B cell (primary cell): ENCODE measurements around the gene VCL. TPM values are rescaled to one million over a fixed set of nuclear protein-coding genes. Genes with fewer than 3 reads are reported as not detected.

ENCODE experiments used
- ATAC-seq: fragments of 200-7000 bp; cut with Tn5 transposase; one replicate; pipeline ENCODE4 v1.10.0; 2021; ENCODE audit warnings: low read depth, mild to moderate bottlenecking, moderate number of reproducible peaks, moderate library complexity
- CTCF ChIA-PET: fragments of 350-600 bp; sonication (Branson Sonifier 250); formaldehyde crosslinking; loops from one replicate; lab custom pipeline; 2021; ENCODE audit warnings: antibody characterized with exemption, inconsistent platforms; lab: Charles Lee
- POLR2A ChIA-PET: fragments of 350-600 bp; sonication (Branson Sonifier 250); formaldehyde crosslinking; loops from one replicate; lab custom pipeline; 2021; ENCODE audit warnings: antibody characterized with exemption; lab: Charles Lee
- DNase-seq: peaks from one replicate; pipeline ENCODE4 v3.0.0; 2013
- H2AFZ ChIP-seq: 2 replicates; pipeline ENCODE4 v1.6.1; 2012; ENCODE audit warnings: mild to moderate bottlenecking, low read depth, low read length; ENCODE audit not compliant: insufficient read depth, poor library complexity, severe bottlenecking
- H3K27ac ChIP-seq, 2 donors: 1 replicate in 1 of 2; 2 replicates in 1 of 2; pipeline ENCODE4 v1.5.1; 2012 to 2013; ENCODE audit warnings: low read length in 2 of 2, mild to moderate bottlenecking in 2 of 2, moderate library complexity in 1 of 2
- H3K27me3 ChIP-seq, 4 experiments: fragments of 200-600 bp in 1 of 4; sonication (generic) in 1 of 4; replicated peaks in 1 of 4; 1 replicate in 2 of 4; 2 replicates in 2 of 4; pipeline versions ENCODE4 v1.6.1 to v1.7.0; 2013 to 2016; ENCODE audit warnings: low read length in 3 of 4, mild to moderate bottlenecking in 2 of 4, mixed read lengths in 1 of 4, moderate library complexity in 1 of 4; ENCODE audit not compliant: insufficient read depth in 4 of 4, control insufficient read depth in 3 of 4; ENCODE audit errors: control extremely low read depth in 1 of 4
- H3K36me3 ChIP-seq, 2 experiments: replicated peaks in 1 of 2; 1 replicate in 1 of 2; 2 replicates in 1 of 2; pipeline versions ENCODE4 v1.6.1 to v1.7.1; 2013; ENCODE audit warnings: low read length in 1 of 2; ENCODE audit not compliant: insufficient read depth in 2 of 2, control insufficient read depth in 1 of 2; ENCODE audit errors: control extremely low read depth in 1 of 2, extremely low read depth in 1 of 2
- H3K4me1 ChIP-seq, 2 donors: fragments of 200-600 bp in 1 of 2; sonication (generic) in 1 of 2; 1 replicate in 1 of 2; 2 replicates in 1 of 2; pipeline versions ENCODE4 v1.5.1 to v1.6.1; 2013 to 2017; ENCODE audit warnings: low read length in 2 of 2; ENCODE audit not compliant: control insufficient read depth in 2 of 2, insufficient read depth in 2 of 2
- H3K4me2 ChIP-seq: replicated peaks from 2 replicates; pipeline ENCODE3; 2012; ENCODE audit warnings: mild to moderate bottlenecking, low read depth, low read length; ENCODE audit not compliant: poor library complexity, severe bottlenecking
- H3K4me3 ChIP-seq, 5 experiments: fragments of 200-600 bp in 1 of 5; sonication (generic) in 1 of 5; 1 replicate in 3 of 5; 2 replicates in 2 of 5; pipeline versions ENCODE4 v1.5.1 to v1.7.0; 2011 to 2016; ENCODE audit warnings: low read length in 4 of 5, mild to moderate bottlenecking in 4 of 5, low read depth in 2 of 5, control low read depth in 1 of 5, moderate library complexity in 1 of 5; ENCODE audit not compliant: insufficient read depth in 1 of 5; ENCODE audit errors: control extremely low read depth in 1 of 5, extremely low read depth in 1 of 5
- H3K79me2 ChIP-seq: fragments of 200-600 bp; sonication (generic); one replicate; pipeline ENCODE4 v1.6.0; 2016; ENCODE audit warnings: low read length; ENCODE audit not compliant: control insufficient read depth, insufficient read depth
- H3K9ac ChIP-seq: fragments of 200-600 bp; sonication (generic); 2 replicates; pipeline ENCODE4 v1.6.1; 2017; ENCODE audit warnings: mild to moderate bottlenecking, low read length, moderate library complexity
- H3K9me3 ChIP-seq, 3 donors: one replicate each; pipeline versions ENCODE4 v1.6.1 to v1.7.1; 2013; ENCODE audit warnings: low read length in 2 of 3; ENCODE audit not compliant: control insufficient read depth in 2 of 3, insufficient read depth in 1 of 3; ENCODE audit errors: control extremely low read depth in 1 of 3
- H4K20me1 ChIP-seq: 2 replicates; pipeline ENCODE4 v1.6.0; 2012; ENCODE audit warnings: mild to moderate bottlenecking, low read length; ENCODE audit not compliant: insufficient read depth, control insufficient read depth, poor library complexity, severe bottlenecking
- H3K27ac Mint-ChIP-seq: one replicate; pipeline ENCODE4 v1.8.0; 2021; ENCODE audit warnings: mixed read lengths
- H3K27me3 Mint-ChIP-seq: one replicate; pipeline ENCODE4 v1.8.0; 2021; ENCODE audit warnings: mixed read lengths
- H3K4me1 Mint-ChIP-seq: one replicate; pipeline ENCODE4 v1.8.0; 2021; ENCODE audit warnings: mixed read lengths
- H3K4me3 Mint-ChIP-seq: one replicate; pipeline ENCODE4 v1.8.0; 2021; ENCODE audit warnings: mixed read lengths
- H3K9me3 Mint-ChIP-seq: one replicate; pipeline ENCODE4 v1.8.0; 2022; ENCODE audit warnings: mixed read lengths; ENCODE audit not compliant: insufficient read depth
- CTCF ChIP-seq: fragments of 200-600 bp; IDR thresholded peaks from one replicate; pipeline ENCODE4 v1.8.0; 2022; ENCODE audit warnings: antibody characterized with exemption, mild to moderate bottlenecking
- EZH2 ChIP-seq: IDR thresholded peaks from 2 replicates; pipeline ENCODE4 v1.6.1; 2012; ENCODE audit warnings: borderline replicate concordance, low read depth, mild to moderate bottlenecking, moderate library complexity, low read length; ENCODE audit not compliant: insufficient read depth, poor library complexity, severe bottlenecking
- WGBS: methylation state at CpG from one replicate; pipeline ENCODE4 v1.1.5; 2013; ENCODE audit warnings: missing lambda C conversion rate; ENCODE audit not compliant: insufficient coverage; 5-methylcytosine and 5-hydroxymethylcytosine counted together
- intact Hi-C: fragments of 100-400 bp; cut with micrococcal nuclease; formaldehyde crosslinking; loops from one replicate; pipeline ENCODE4 v1.10.0; 2022
- polyA plus RNA-seq: library from polyadenylated mRNA; depleted of rRNA; stranded (reverse); fragments of >200 nt; gene quantifications from 2 replicates; pipeline ENCODE4 v1.2.3, GENCODE V29; 2012
- total RNA-seq, 2 donors: library from RNA; stranded (reverse); fragments of 120-200 nt in 1 of 2; gene quantifications; 1 replicate in 1 of 2; 2 replicates in 1 of 2; pipeline versions ENCODE4 v1.2.3 to v1.2.4, GENCODE V29; 2013 to 2022

The VCL gene
- total and polyA plus RNA-seq, 2 donors (not counting 1 experiment from before 2014, with no cell fraction given): 13.1 to 29.8 TPM

DNA sequence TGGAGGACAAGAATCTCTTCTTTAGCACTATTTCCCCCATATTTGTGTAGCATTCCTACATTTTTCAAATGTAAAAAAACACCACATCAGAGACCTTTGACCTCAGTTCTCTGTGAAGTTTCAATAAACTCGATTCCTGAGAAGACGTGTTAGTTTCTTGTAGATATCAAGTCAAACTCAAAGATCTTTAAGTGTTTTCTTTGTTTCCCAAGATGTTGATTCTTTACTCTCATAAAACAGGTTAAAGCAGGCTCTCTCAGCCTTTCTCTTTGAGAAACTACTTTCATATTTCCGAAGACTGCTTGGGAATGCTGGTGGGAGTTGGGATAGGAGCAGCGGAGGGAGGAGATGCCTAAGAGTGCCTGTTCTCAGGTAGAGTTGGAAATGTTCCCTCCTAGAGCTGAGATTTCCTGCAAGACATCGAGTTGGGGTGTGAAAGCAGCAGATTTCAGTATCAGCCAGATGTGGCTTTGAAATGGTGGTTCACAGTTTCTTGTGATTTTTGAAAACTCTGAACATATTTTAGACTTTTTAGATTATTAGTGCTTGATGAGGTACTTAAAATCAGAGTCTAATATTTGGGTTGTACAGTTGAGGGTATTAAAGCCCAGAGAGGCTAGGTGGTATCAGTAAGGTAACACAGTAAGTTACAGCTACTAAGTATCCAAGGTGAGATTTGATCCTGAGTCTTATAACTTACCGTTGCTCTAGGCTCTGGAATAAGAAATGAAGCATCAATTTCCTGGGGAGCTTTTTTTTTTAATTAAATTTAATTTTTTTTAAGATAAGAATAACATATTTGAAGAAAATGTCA, 167.0 kb downstream of the VCL start:
- DNase-seq: no peak
- peaks cover 75% of the 10 kb centered on the region for H3K4me1 Mint-ChIP-seq
- peaks cover 75 to 79% of the 10 kb centered on the region in 2 donors for H3K4me1 ChIP-seq
- H3K36me3 ChIP-seq: peaks cover 0 to 3% of the 10 kb centered on the region in 2 experiments
- intact Hi-C loops: loop anchor here (1.0 kb wide), 1 partner anchor 14 kb away; the partner anchor contains the start of gene ADK
- 67% methylated on average over 1 of the region's 6 CpGs for WGBS
- H2AFZ ChIP-seq: no peak overlapping the region
- TF ChIP-seq CTCF: no peak
- no peak for TF ChIP-seq EZH2
- ChIA-PET CTCF (interaction anchor here (0.5 to 3.1 kb wide), 7 partner anchors 8 to 1022 kb away, joined by 3 to 17 read pairs (median 5); partner anchors contain the start of genes ADK and AP3M1), POLR2A (interaction anchor here (0.7 to 3.0 kb wide), 5 partner anchors 9 to 418 kb away, joined by 3 to 17 read pairs (median 5); partner anchors contain the start of genes ADK and AP3M1)
- H3K9me3 ChIP-seq: no peaks in the 10 kb centered on the region
- H3K27ac ChIP-seq: peak overlapping the region; percentile 23 to 80
- H3K27me3 Mint-ChIP-seq: no peaks in the 10 kb centered on the region
- H3K4me3 ChIP-seq: no peak overlapping the region
- H3K9ac ChIP-seq: peak overlapping the region; percentile 10
- no peaks in the 10 kb centered on the region for H3K27me3 ChIP-seq
- ATAC-seq: no peak
- H3K4me3 Mint-ChIP-seq: peak overlapping the region; percentile 54
- H3K27ac Mint-ChIP-seq: peak overlapping the region; percentile 87
- H3K4me2 ChIP-seq: peak overlapping the region; percentile 68
- no peaks in the 10 kb centered on the region for H4K20me1 ChIP-seq
- no peaks in the 10 kb centered on the region for H3K9me3 Mint-ChIP-seq
- peaks cover 88% of the 10 kb centered on the region for H3K79me2 ChIP-seq

GRCh38 chr10:74165530-74165901, 167.6 kb downstream of the VCL start:
- TF ChIP-seq CTCF (no peak), EZH2 (no peak)
- Histone ChIP-seq H2AFZ (no peak overlapping the region), H3K27me3 (no peaks in the 10 kb centered on the region), H3K79me2 (peaks cover 88% of the 10 kb centered on the region), H3K9ac (peak overlapping the region; percentile 33), H3K27ac (peak overlapping the region; percentile 23 to 80), H3K4me2 (peak overlapping the region; percentile 68), H3K4me3 (no peak overlapping the region), H4K20me1 (no peaks in the 10 kb centered on the region), H3K4me1 (peaks cover 73 to 81% of the 10 kb centered on the region in 2 donors), H3K9me3 (no peaks in the 10 kb centered on the region), H3K36me3 (peaks cover 0 to 3% of the 10 kb centered on the region in 2 experiments)
- Mint-ChIP-seq H3K27me3 (no peaks in the 10 kb centered on the region), H3K4me3 (peak overlapping the region; percentile 35), H3K9me3 (no peaks in the 10 kb centered on the region), H3K27ac (peak overlapping the region; percentile 66), H3K4me1 (peaks cover 70% of the 10 kb centered on the region)
- DNase-seq (no peak), ATAC-seq (no peak)
- intact Hi-C loops: loop anchor here (1.0 kb wide), 1 partner anchor 14 kb away; the partner anchor contains the start of gene ADK
- ChIA-PET POLR2A (interaction anchor here (0.7 to 3.0 kb wide), 5 partner anchors 8 to 419 kb away, joined by 3 to 17 read pairs (median 5); partner anchors contain the start of genes ADK and AP3M1), CTCF (interaction anchor here (0.5 to 3.1 kb wide), 7 partner anchors 9 to 1022 kb away, joined by 3 to 17 read pairs (median 5); partner anchors contain the start of genes ADK and AP3M1)
- WGBS: no CpG with 5 or more reads among the region's 2 CpGs
